SK-N-SH (cell line): Measurements from ENCODE around the gene ATOH1. TPM values are rescaled to one million over a fixed set of nuclear protein-coding genes. Genes with fewer than 3 reads are reported as not detected.

Source experiments
- CTCF ChIA-PET: fragments of 300-600, 350-600 bp; formaldehyde crosslinking; extraction: SDS; loops from one replicate; lab custom pipeline; 2021; lab: Yijun Ruan, JAX
- POLR2A ChIA-PET: fragments of 350-600 bp; sonication (Branson Sonifier 250); formaldehyde crosslinking; extraction: SDS; loops from one replicate; lab custom pipeline; 2020; ENCODE audit warnings: antibody characterized with exemption, inconsistent platforms; lab: Yijun Ruan, JAX
- DNase-seq: peaks from one replicate; pipeline ENCODE4 v3.0.0; 2012
- H2AFZ ChIP-seq: fragments of 200-600 bp; sonication (generic); 2 replicates; pipeline ENCODE4 v1.8.1; 2016; ENCODE audit warnings: antibody characterized with exemption, mild to moderate bottlenecking, low read depth
- H3F3A ChIP-seq: fragments of 200-600 bp; sonication (generic); replicated peaks from 2 replicates; pipeline ENCODE3; 2016; ENCODE audit warnings: antibody characterized with exemption, mild to moderate bottlenecking; ENCODE audit not compliant: insufficient read depth
- H3K27ac ChIP-seq, 2 experiments: fragments of 200-500 bp in 1 of 2; fragments of 200-600 bp in 1 of 2; sonication (Bioruptor generic) in 1 of 2; sonication (generic), shearing (Covaris generic) in 1 of 2; 2 replicates each; pipeline versions ENCODE4 v1.5.1 to v1.6.1; 2014 to 2016; ENCODE audit warnings: low read depth in 2 of 2, inconsistent platforms in 1 of 2, low read length in 1 of 2, mild to moderate bottlenecking in 1 of 2, mixed read lengths in 1 of 2
- H3K27me3 ChIP-seq: fragments of 200-600 bp; sonication (generic), shearing (Covaris generic); 2 replicates; pipeline ENCODE4 v1.6.1; 2016; ENCODE audit warnings: mixed run types; ENCODE audit not compliant: insufficient read depth
- H3K36me3 ChIP-seq, 2 experiments: fragments of 200-500 bp in 1 of 2; fragments of 200-600 bp in 1 of 2; sonication (Bioruptor generic) in 1 of 2; sonication (generic) in 1 of 2; replicated peaks in 1 of 2; 2 replicates each; pipeline versions ENCODE3 to v1.5.1; 2014 to 2016; ENCODE audit warnings: low read length in 1 of 2, mild to moderate bottlenecking in 1 of 2; ENCODE audit not compliant: insufficient read depth in 2 of 2, control insufficient read depth in 1 of 2
- H3K4me1 ChIP-seq, 2 experiments: fragments of 200-500 bp in 1 of 2; fragments of 200-600 bp in 1 of 2; sonication (Bioruptor generic) in 1 of 2; sonication (generic), shearing (Covaris generic) in 1 of 2; 2 replicates each; pipeline versions ENCODE4 v1.5.1 to v1.6.1; 2014 to 2016; ENCODE audit warnings: low read depth in 1 of 2, low read length in 1 of 2, mixed run types in 1 of 2; ENCODE audit not compliant: insufficient read depth in 2 of 2, control insufficient read depth in 1 of 2
- H3K4me2 ChIP-seq: fragments of 200-600 bp; sonication (generic), shearing (Covaris generic); 2 replicates; pipeline ENCODE4 v1.6.1; 2017; ENCODE audit warnings: mixed run types
- H3K4me3 ChIP-seq, 2 experiments: fragments of 200-500 bp in 1 of 2; fragments of 200-600 bp in 1 of 2; sonication (Bioruptor generic) in 1 of 2; sonication (generic), shearing (Covaris generic) in 1 of 2; 2 replicates each; pipeline versions ENCODE4 v1.5.1 to v1.8.1; 2014 to 2016; ENCODE audit warnings: low read depth in 2 of 2, inconsistent platforms in 1 of 2, low read length in 1 of 2, mild to moderate bottlenecking in 1 of 2, mixed read lengths in 1 of 2, moderate library complexity in 1 of 2
- H3K79me2 ChIP-seq: fragments of 200-600 bp; sonication (generic); 2 replicates; pipeline ENCODE4 v1.8.1; 2017; ENCODE audit warnings: mild to moderate bottlenecking; ENCODE audit not compliant: insufficient read depth
- H3K9ac ChIP-seq: fragments of 200-600 bp; sonication (generic); 2 replicates; pipeline ENCODE4 v1.6.1; 2017; ENCODE audit warnings: mixed run types
- H3K9me2 ChIP-seq: fragments of 200-600 bp; sonication (generic); 2 replicates; pipeline ENCODE4 v1.6.1; 2017; ENCODE audit warnings: mixed run types
- H3K9me3 ChIP-seq: fragments of 200-600 bp; sonication (generic); 2 replicates; pipeline ENCODE4 v1.6.1; 2017; ENCODE audit warnings: mixed run types, mild to moderate bottlenecking, moderate library complexity
- H4K20me1 ChIP-seq: fragments of 200-600 bp; sonication (generic); 2 replicates; pipeline ENCODE4 v1.6.1; 2017; ENCODE audit warnings: mild to moderate bottlenecking, mixed run types; ENCODE audit not compliant: insufficient read depth
- EP300 ChIP-seq, 2 experiments: IDR thresholded peaks; 2 replicates each; pipeline versions ENCODE4 v1.4.0 to v1.6.1; 2012; ENCODE audit warnings: borderline replicate concordance in 1 of 2, low read depth in 1 of 2, low read length in 1 of 2
- FOXJ3 ChIP-seq: sonication (generic); formaldehyde crosslinking; IDR thresholded peaks from 2 replicates; pipeline ENCODE4 v1.5.1; 2020; ENCODE audit warnings: mild to moderate bottlenecking, missing genetic modification reagents
- FOXM1 ChIP-seq: IDR thresholded peaks from 2 replicates; pipeline ENCODE4 v1.4.0; 2012; ENCODE audit warnings: low read depth, mild to moderate bottlenecking
- GABPA ChIP-seq: IDR thresholded peaks from 2 replicates; pipeline ENCODE4 v1.4.0; 2012; ENCODE audit warnings: low read depth, mild to moderate bottlenecking
- GATA2 ChIP-seq: sonication (generic); formaldehyde crosslinking; IDR thresholded peaks from 2 replicates; pipeline ENCODE4 v1.5.0; 2020; ENCODE audit warnings: mild to moderate bottlenecking, missing genetic modification reagents
- MXI1 ChIP-seq: IDR thresholded peaks from 2 replicates; pipeline ENCODE4 v1.6.1; 2012; ENCODE audit warnings: mild to moderate bottlenecking, low read depth, low read length, improper control_type of control experiment
- NFIC ChIP-seq: IDR thresholded peaks from 2 replicates; pipeline ENCODE4 v1.4.0; 2012; ENCODE audit warnings: borderline replicate concordance
- NRF1 ChIP-seq: IDR thresholded peaks from 2 replicates; pipeline ENCODE4 v1.6.1; 2012; ENCODE audit warnings: low read depth, mild to moderate bottlenecking, low read length
- POLR2AphosphoS5 ChIP-seq: IDR thresholded peaks from 2 replicates; pipeline ENCODE4 v1.6.1; 2012; ENCODE audit warnings: low read depth, low read length
- RAD21 ChIP-seq: IDR thresholded peaks from 2 replicates; pipeline ENCODE4 v1.6.1; 2012; ENCODE audit warnings: mild to moderate bottlenecking, low read length
- RCOR1 ChIP-seq: fragments of 150-350 bp; IDR thresholded peaks from 2 replicates; pipeline ENCODE4 v1.6.1; 2017; ENCODE audit warnings: antibody characterized with exemption, low read length
- RXRA ChIP-seq: IDR thresholded peaks from 2 replicates; pipeline ENCODE4 v1.4.0; 2012; ENCODE audit warnings: low read depth, mild to moderate bottlenecking, borderline replicate concordance
- TAF1 ChIP-seq: IDR thresholded peaks from 2 replicates; pipeline ENCODE4 v1.6.1; 2012; ENCODE audit warnings: low read depth, mild to moderate bottlenecking, low read length, moderate library complexity, borderline replicate concordance
- TCF12 ChIP-seq: IDR thresholded peaks from 2 replicates; pipeline ENCODE4 v1.4.0; 2012
- YY1 ChIP-seq: IDR thresholded peaks from 2 replicates; pipeline ENCODE4 v1.4.0; 2012; ENCODE audit warnings: low read depth, mild to moderate bottlenecking
- WGBS: methylation state at CpG from one replicate; pipeline ENCODE4 v1.1.6; 2017; ENCODE audit warnings: low lambda C conversion rate; 5-methylcytosine and 5-hydroxymethylcytosine counted together
- polyA plus RNA-seq, 3 experiments: library from polyadenylated mRNA; depleted of rRNA; stranded (reverse); fragments of >200 nt; gene quantifications; 2 replicates each; pipeline ENCODE4 v1.2.3, GENCODE V29; 2012
- TF ChIP-seq, protein P1 (sequence below): IDR thresholded peaks from 2 replicates; pipeline ENCODE4 v1.4.0; 2012; ENCODE audit warnings: low read depth
- TF ChIP-seq, protein P2 (sequence below): fragments of 150-350 bp; IDR thresholded peaks from 2 replicates; pipeline ENCODE4 v1.6.1; 2016; ENCODE audit warnings: mild to moderate bottlenecking, low read depth, low read length
- TF ChIP-seq, protein P3 (sequence below): IDR thresholded peaks from 2 replicates; pipeline ENCODE4 v1.6.1; 2012; ENCODE audit warnings: mild to moderate bottlenecking, low read depth, low read length, moderate library complexity
- TF ChIP-seq, protein P4 (sequence below): fragments of 200-600 bp; sonication (generic); IDR thresholded peaks from 2 replicates; pipeline ENCODE4 v1.6.1; 2017; ENCODE audit warnings: antibody characterized with exemption, mild to moderate bottlenecking, moderate library complexity
- TF ChIP-seq, protein P5 (sequence below): IDR thresholded peaks from 2 replicates; pipeline ENCODE4; 2012

The ATOH1 gene
- polyA plus RNA-seq, 1 of the 3 experiments (the other 2 are of a cell fraction), result not detected

DNA sequence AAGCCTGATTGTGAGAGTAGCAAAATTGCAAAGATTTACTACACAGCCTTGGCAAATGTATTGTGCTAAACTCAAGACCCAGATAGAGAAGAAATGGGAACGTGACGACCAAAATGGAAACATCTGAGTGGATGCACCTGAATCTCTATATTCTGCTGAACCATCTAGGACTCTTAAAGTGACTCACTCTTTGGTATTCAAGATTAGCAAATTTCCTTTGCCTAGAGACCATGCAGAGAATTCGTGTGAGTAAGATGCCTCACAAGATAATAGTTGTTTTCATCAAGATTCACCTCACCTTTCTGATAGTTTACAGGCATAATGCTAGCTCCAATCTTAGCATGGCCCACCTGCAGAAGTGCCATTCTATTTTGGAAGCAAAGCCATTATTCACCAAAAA is 14.4 kb upstream of the ATOH1 start:
- Histone ChIP-seq H3F3A (no peaks in the 10 kb centered on the region), H3K9me3 (no peaks in the 10 kb centered on the region), H2AFZ (no peak overlapping the region), H3K27me3 (no peaks in the 10 kb centered on the region), H3K79me2 (no peaks in the 10 kb centered on the region), H3K9ac (no peak overlapping the region), H3K9me2 (no peaks in the 10 kb centered on the region), H3K4me3 (no peak overlapping the region), H4K20me1 (no peaks in the 10 kb centered on the region), H3K27ac (no peak overlapping the region), H3K4me1 (no peaks in the 10 kb centered on the region), H3K36me3 (no peaks in the 10 kb centered on the region), H3K4me2 (no peak overlapping the region)
- TF ChIP-seq NRF1, result no peak
- no peak for TF ChIP-seq GATA2 (CRISPR knock-in tag)
- TF ChIP-seq RAD21, result no peak
- no peak for TF ChIP-seq MXI1
- TF ChIP-seq TAF1, result no peak
- TF ChIP-seq POLR2AphosphoS5, result no peak
- TF ChIP-seq RXRA, result no peak
- TF ChIP-seq, protein P1, sequence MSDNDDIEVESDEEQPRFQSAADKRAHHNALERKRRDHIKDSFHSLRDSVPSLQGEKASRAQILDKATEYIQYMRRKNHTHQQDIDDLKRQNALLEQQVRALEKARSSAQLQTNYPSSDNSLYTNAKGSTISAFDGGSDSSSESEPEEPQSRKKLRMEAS, result no peak
- TF ChIP-seq, protein P2, sequence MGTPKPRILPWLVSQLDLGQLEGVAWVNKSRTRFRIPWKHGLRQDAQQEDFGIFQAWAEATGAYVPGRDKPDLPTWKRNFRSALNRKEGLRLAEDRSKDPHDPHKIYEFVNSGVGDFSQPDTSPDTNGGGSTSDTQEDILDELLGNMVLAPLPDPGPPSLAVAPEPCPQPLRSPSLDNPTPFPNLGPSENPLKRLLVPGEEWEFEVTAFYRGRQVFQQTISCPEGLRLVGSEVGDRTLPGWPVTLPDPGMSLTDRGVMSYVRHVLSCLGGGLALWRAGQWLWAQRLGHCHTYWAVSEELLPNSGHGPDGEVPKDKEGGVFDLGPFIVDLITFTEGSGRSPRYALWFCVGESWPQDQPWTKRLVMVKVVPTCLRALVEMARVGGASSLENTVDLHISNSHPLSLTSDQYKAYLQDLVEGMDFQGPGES, result no peak
- no peak for TF ChIP-seq TCF12
- no peak for TF ChIP-seq YY1
- TF ChIP-seq FOXM1, result no peak
- WGBS, result 39% methylated on average over 3 of the region's 3 CpGs
- ChIA-PET POLR2A (no interaction called here), CTCF (interaction anchor here (0.9 to 1.3 kb wide), 4 partner anchors 9 to 313 kb away, joined by 3 read pairs; partner anchors contain the start of gene ATOH1)
- DNase-seq, result no peak

DNA sequence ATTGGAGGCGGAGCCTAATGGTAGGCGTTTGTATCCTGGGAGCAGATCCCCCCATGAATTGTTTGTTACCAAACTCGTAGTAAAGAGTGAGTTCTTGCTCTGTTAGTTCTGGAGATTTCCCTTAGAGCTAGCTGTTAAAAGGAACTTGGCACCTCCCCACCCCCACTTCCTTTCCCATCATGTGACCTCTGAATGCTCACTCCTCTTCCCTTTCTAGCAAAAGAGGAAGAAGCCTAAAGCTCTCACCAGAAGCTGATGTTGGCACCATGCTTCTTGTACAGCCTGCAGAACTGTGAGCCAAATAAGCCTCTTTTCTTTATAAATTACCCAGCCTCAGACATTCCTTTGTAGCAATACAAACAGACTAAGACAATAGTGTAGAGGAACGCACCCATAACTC is 13.8 kb upstream of the ATOH1 start:
- Histone ChIP-seq H3K4me3 (no peak overlapping the region), H3K27ac (no peak overlapping the region), H3K36me3 (no peaks in the 10 kb centered on the region), H3K79me2 (no peaks in the 10 kb centered on the region), H3K4me2 (no peak overlapping the region), H3F3A (no peaks in the 10 kb centered on the region), H3K27me3 (no peaks in the 10 kb centered on the region), H3K9ac (no peak overlapping the region), H4K20me1 (no peaks in the 10 kb centered on the region), H3K4me1 (no peaks in the 10 kb centered on the region), H3K9me3 (no peaks in the 10 kb centered on the region), H3K9me2 (no peaks in the 10 kb centered on the region), H2AFZ (no peak overlapping the region)
- POLR2A ChIA-PET, result no interaction called here
- CTCF ChIA-PET, result interaction anchor here (0.9 to 1.3 kb wide), 3 partner anchors 14 to 312 kb away, joined by 3 read pairs; partner anchors contain the start of gene ATOH1
- WGBS, result 46% methylated on average over 4 of the region's 4 CpGs
- no peak for DNase-seq
- TF ChIP-seq TAF1 (no peak), EP300 (IDR thresholded peaks at IDR 0.05; ENCODE audit: borderline replicate concordance in 1 of 2, low read depth in 1 of 2, low read length in 1 of 2) (no peak), NFIC (no peak), FOXJ3 (CRISPR knock-in tag) (no peak), GATA2 (CRISPR knock-in tag) (no peak), GABPA (no peak), RCOR1 (no peak), POLR2AphosphoS5 (no peak)
- TF ChIP-seq, protein P3, sequence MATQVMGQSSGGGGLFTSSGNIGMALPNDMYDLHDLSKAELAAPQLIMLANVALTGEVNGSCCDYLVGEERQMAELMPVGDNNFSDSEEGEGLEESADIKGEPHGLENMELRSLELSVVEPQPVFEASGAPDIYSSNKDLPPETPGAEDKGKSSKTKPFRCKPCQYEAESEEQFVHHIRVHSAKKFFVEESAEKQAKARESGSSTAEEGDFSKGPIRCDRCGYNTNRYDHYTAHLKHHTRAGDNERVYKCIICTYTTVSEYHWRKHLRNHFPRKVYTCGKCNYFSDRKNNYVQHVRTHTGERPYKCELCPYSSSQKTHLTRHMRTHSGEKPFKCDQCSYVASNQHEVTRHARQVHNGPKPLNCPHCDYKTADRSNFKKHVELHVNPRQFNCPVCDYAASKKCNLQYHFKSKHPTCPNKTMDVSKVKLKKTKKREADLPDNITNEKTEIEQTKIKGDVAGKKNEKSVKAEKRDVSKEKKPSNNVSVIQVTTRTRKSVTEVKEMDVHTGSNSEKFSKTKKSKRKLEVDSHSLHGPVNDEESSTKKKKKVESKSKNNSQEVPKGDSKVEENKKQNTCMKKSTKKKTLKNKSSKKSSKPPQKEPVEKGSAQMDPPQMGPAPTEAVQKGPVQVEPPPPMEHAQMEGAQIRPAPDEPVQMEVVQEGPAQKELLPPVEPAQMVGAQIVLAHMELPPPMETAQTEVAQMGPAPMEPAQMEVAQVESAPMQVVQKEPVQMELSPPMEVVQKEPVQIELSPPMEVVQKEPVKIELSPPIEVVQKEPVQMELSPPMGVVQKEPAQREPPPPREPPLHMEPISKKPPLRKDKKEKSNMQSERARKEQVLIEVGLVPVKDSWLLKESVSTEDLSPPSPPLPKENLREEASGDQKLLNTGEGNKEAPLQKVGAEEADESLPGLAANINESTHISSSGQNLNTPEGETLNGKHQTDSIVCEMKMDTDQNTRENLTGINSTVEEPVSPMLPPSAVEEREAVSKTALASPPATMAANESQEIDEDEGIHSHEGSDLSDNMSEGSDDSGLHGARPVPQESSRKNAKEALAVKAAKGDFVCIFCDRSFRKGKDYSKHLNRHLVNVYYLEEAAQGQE, result no peak
- TF ChIP-seq, protein P4, sequence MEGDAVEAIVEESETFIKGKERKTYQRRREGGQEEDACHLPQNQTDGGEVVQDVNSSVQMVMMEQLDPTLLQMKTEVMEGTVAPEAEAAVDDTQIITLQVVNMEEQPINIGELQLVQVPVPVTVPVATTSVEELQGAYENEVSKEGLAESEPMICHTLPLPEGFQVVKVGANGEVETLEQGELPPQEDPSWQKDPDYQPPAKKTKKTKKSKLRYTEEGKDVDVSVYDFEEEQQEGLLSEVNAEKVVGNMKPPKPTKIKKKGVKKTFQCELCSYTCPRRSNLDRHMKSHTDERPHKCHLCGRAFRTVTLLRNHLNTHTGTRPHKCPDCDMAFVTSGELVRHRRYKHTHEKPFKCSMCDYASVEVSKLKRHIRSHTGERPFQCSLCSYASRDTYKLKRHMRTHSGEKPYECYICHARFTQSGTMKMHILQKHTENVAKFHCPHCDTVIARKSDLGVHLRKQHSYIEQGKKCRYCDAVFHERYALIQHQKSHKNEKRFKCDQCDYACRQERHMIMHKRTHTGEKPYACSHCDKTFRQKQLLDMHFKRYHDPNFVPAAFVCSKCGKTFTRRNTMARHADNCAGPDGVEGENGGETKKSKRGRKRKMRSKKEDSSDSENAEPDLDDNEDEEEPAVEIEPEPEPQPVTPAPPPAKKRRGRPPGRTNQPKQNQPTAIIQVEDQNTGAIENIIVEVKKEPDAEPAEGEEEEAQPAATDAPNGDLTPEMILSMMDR, result no peak
- TF ChIP-seq, protein P2, result no peak
- TF ChIP-seq, protein P5, sequence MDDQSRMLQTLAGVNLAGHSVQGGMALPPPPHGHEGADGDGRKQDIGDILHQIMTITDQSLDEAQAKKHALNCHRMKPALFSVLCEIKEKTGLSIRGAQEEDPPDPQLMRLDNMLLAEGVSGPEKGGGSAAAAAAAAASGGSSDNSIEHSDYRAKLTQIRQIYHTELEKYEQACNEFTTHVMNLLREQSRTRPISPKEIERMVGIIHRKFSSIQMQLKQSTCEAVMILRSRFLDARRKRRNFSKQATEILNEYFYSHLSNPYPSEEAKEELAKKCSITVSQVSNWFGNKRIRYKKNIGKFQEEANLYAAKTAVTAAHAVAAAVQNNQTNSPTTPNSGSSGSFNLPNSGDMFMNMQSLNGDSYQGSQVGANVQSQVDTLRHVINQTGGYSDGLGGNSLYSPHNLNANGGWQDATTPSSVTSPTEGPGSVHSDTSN, result no peak
